ENCODE data around the gene CHSY1. TPM values are rescaled to one million over a fixed set of nuclear protein-coding genes. Genes with fewer than 3 reads are reported as not detected.

CHSY1 gene
- total and polyA plus RNA-seq, 2 of the 13 experiments (the other 11 are each of a cell fraction or from before 2014, with no cell fraction given), result 13.3 to 13.7 TPM

DNA sequence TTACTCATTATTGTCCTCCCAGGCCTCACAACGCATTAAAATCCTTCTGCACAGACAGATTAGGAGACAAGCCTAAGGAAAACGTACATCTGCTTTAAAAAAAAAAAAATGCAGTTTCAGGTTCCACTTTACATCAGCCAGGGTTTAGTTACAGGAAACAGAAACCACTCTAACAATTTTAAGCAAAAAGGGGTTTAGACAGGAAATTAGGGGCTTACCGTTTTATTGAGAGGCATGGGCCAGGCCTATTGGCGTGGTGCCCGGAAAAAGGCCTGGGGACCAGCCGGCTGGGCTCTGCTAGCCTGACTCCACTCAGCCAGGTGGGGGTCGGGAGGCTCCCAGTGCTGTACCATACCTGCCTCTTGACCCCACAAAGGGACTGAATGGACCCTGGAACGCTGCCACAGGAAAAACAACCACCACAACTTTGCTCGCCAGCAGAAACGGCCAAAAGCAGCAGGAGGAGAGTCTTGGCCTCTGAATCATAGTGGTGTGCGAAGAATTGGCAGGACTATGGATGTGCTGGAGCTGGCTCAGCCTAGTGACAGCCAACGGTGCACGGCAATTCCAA lies 124.3 kb downstream of the CHSY1 start (continued):
- TF ChIP-seq MXD1 (CRISPR knock-in tag; IDR thresholded peaks at IDR 0.05), result no peak
- TF ChIP-seq GTF3A (CRISPR knock-in tag; conservative IDR thresholded peaks at IDR 0.05), result no peak

DNA sequence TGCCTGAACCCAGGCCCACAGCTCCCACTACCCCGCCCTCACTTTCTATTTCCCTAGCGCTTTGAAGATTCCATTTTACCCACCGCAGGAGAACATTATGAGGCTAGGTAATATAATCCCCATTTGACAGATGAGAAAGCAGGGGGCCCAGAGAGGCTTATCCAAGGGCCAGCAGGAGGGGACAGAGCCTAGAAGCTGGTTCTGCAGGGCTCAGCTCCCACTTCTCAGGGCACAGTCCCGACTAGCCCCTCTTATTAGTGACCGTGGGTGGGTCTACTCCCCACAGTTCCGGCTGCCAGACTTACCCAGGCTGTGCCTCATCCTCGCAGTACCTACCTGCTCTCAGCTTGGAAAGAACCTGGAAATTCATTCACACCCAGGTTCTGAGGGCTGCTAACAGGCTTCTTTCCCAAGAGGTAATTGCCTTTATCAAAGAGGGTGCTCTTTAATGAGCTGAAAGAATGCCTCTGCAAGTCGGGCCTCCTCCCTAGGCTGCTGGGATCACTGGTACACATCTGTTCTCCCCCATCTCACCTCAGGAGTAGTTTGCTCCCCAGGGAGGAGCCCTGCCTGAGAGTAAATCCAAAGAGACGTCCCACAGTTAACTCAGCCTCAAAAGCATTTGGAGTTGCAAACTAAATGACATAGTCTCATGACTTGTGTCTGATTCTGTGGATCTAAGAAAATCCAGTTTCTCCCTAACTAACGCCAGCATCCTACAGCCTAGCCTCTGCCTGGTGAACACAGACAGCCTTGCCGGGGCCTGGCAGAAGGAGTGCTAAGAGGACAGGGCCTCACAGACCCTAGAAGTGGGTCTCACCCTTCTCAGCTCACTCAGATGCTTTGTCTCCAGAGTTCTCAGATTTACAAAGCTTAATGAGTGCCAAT lies 125.0 kb downstream of the CHSY1 start:
- DNase-seq (ENCODE audit: low spot score), result no peak
- intact Hi-C loops (cut with micrococcal nuclease; ENCODE audit: unreplicated experiment) (loop anchor here (5.0 to 10.0 kb wide), 2 partner anchors 35 to 128 kb away; partner anchors contain the start of gene CHSY1), in situ Hi-C loops (cut with HindIII; ENCODE audit: extremely low pct_ligation_motif_present, low pct_unique_long_range_greater_than_20kb) (loop anchor here (5.0 kb wide), 1 partner anchor 35 kb away; no protein-coding TSS in a partner anchor)
- peaks cover 49% of the 10 kb centered on the region for H3K4me1 ChIP-seq (ENCODE audit: insufficient read depth, low read length)
- ATAC-seq, result peak; percentile 49
- 10% methylated on average over 8 of the region's 11 CpGs for WGBS (ENCODE audit: low lambda C conversion rate)
- H3K27ac ChIP-seq (ENCODE audit: extremely low read length, insufficient read depth, low read length), result no peak overlapping the region
- H3K79me2 ChIP-seq (ENCODE audit: insufficient read depth, low read length), result no peaks in the 10 kb centered on the region
- no peaks in the 10 kb centered on the region for H3K36me3 ChIP-seq (replicated peaks in 1 of 2; ENCODE audit: control insufficient read depth in 1 of 2, insufficient read depth in 2 of 2, low read length in 2 of 2)
- TF ChIP-seq MTF1 (CRISPR knock-in tag; IDR thresholded peaks at IDR 0.05) (no peak), ZNF768 (CRISPR knock-in tag; IDR thresholded peaks at IDR 0.05) (peak; percentile 24; the same call in 1 of the 2 replicates), KLF13 (CRISPR knock-in tag; IDR thresholded peaks at IDR 0.05) (no peak)
- POLR2A ChIA-PET, result no interaction called here
- no peak overlapping the region for H2AFZ ChIP-seq (ENCODE audit: low read length)
- H3K4me2 ChIP-seq (ENCODE audit: low read depth, low read length), result peak overlapping the region; percentile 57
- no peak overlapping the region for H3K9ac ChIP-seq (ENCODE audit: insufficient read depth, low read depth, low read length)
- no peak for FAIRE-seq
- H3K4me3 ChIP-seq (replicated peaks in 1 of 3; ENCODE audit: insufficient read depth in 1 of 3, low read depth in 2 of 3, low read length in 3 of 3), result no peak overlapping the region; a peak in 1 of 6 replicates
- no TSS peak for BruUV-seq (replicated peaks)
- H4K20me1 ChIP-seq (ENCODE audit: insufficient read depth, low read length), result no peaks in the 10 kb centered on the region
- CTCF ChIA-PET (ENCODE audit: low intra/inter-chr PET ratio, low total read pairs), result no interaction called here
- H3K9me3 ChIP-seq (ENCODE audit: low read length), result no peaks in the 10 kb centered on the region
- H3K27me3 ChIP-seq (ENCODE audit: control insufficient read depth in 1 of 2, insufficient read depth in 2 of 2, low read length in 2 of 2), result peaks cover 4 to 40% of the 10 kb centered on the region in 2 experiments; a peak in 3 of 5 replicates

Data from HepG2 (cell line).